ENCODE measurements around the gene PPARA. TPM values are rescaled to one million over a fixed set of nuclear protein-coding genes. Genes with fewer than 3 reads are reported as not detected.

Gene PPARA
- total and polyA plus RNA-seq, 12 donors, result 15.5 to 89.5 (median 79.9) TPM

GRCh38 chr22:46251266-46251665, 100.9 kb downstream of the PPARA start:
- Histone ChIP-seq H3K27me3 (no peaks in the 10 kb centered on the region), H3K9me3 (no peaks in the 10 kb centered on the region), H3K36me3 (peaks cover 0 to 12% (median 0%) of the 10 kb centered on the region in 9 donors), H3K4me1 (peaks cover 5 to 48% (median 33%) of the 10 kb centered on the region in 9 donors), H3K4me3 (peak overlapping the region in 8 of 10 donors; percentile 71 to 93 (median 84)), H3K27ac (peak overlapping the region in 7 of 10 donors; percentile 88 to 96 (median 94))
- 51 to 77% methylated on average over 7 of the region's 7 CpGs for WGBS, 2 donors
- DNase-seq (no peak), ATAC-seq (no peak)
- no peak for TF ChIP-seq CTCF (IDR thresholded peaks at IDR 0.05)
- intact Hi-C loops (cut with DNase I), result loop anchor here in 4 of 10 donors (2.0 to 10.0 kb wide), 3 partner anchors 16 to 126 kb away; partner anchors contain the start of gene GTSE1 (in 2 of the 4)

DNA sequence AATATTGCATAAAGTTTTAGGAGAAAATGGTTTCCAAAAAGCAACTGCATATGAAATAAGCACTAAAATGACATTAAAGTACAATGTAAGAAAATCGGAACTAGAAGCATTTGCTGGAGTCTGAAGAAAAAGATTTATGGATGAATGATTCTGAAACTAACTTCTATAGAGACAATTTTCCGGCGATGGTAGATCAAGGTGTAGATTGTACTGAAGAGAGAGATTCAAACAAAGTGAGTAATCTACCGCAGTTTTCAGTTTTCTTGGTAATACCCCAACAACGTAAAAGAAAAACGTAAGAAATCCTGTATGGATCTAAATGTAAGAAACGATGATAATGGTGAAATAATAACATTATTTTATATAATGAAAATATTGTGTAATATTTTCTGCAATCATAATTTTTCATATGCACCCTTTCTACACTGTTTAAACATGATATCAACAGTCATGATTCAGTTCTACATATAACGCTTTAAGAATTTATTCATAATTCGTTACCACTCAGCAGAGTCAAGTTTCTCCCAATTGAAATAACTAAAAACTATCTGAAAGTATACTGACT, 101.6 kb downstream of the PPARA start:
- 95% methylated on average over 9 of the region's 9 CpGs for WGBS, 2 donors
- no peak for ATAC-seq
- Histone ChIP-seq H3K27me3 (no peaks in the 10 kb centered on the region), H3K4me1 (peaks cover 5 to 42% (median 28%) of the 10 kb centered on the region in 9 donors), H3K4me3 (no peak overlapping the region), H3K27ac (no peak overlapping the region), H3K36me3 (peaks cover 0 to 5% (median 0%) of the 10 kb centered on the region in 9 donors), H3K9me3 (no peaks in the 10 kb centered on the region)
- intact Hi-C loops (cut with DNase I), result loop anchor here in 4 of 10 donors (2.0 to 10.0 kb wide), 3 partner anchors 15 to 127 kb away; partner anchors contain the start of gene GTSE1 (in 2 of the 4)
- no peak for DNase-seq
- TF ChIP-seq CTCF (IDR thresholded peaks at IDR 0.05), result no peak

DNA sequence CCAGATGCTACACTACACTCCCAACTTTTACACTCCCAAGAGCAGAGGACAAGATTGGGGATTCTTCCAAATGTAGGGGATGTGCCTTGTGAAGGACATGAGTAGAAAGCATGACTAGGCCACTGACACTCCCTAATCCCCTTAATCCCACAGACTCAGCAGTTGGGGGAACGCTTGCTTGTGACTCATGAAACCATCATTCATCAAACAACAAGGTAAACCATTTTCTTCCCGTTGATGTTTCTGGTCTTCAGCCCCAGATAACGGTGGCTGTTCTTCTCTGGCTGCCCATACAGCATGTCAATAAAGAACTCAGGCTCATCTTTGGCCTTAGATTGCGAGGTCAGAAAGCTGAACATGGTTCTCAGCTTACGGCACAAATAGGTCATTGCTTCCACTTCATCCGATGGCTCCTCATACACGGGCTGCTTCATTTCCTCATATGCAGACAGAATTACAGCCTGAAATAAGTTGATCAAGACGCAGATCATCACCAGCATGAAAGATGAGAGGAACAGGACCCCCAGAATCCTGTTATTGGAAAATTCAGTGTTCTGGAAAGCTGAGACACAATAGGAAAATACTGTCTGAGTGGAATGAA, 106.1 kb downstream of the PPARA start:
- no peak for TF ChIP-seq CTCF (IDR thresholded peaks at IDR 0.05)
- intact Hi-C loops (cut with DNase I), result loop anchor here in 2 of 10 donors (5.0 to 10.0 kb wide), 2 partner anchors 36 to 132 kb away; no protein-coding TSS in a partner anchor
- peaks cover 0 to 8% (median 0%) of the 10 kb centered on the region in 7 donors for H3K27me3 ChIP-seq
- no peak overlapping the region for H3K4me3 ChIP-seq
- DNase-seq (no peak), ATAC-seq (no peak)
- no peaks in the 10 kb centered on the region for H3K36me3 ChIP-seq
- H3K9me3 ChIP-seq, result no peaks in the 10 kb centered on the region
- peaks cover 0 to 22% (median 2%) of the 10 kb centered on the region in 9 donors for H3K4me1 ChIP-seq
- H3K27ac ChIP-seq, result no peak overlapping the region
- WGBS, 2 donors, result 78 to 82% methylated on average over 8 of the region's 8 CpGs

GRCh38 chr22:46259374-46259773, 109.0 kb downstream of the PPARA start:
- H3K36me3 ChIP-seq, result no peaks in the 10 kb centered on the region
- no peak for TF ChIP-seq CTCF (IDR thresholded peaks at IDR 0.05)
- H3K9me3 ChIP-seq, result no peaks in the 10 kb centered on the region
- WGBS, 2 donors, result 69 to 77% methylated on average over 12 of the region's 12 CpGs
- peaks cover 0 to 19% (median 0%) of the 10 kb centered on the region in 9 donors for H3K4me1 ChIP-seq
- no peak for DNase-seq
- peaks cover 0 to 19% (median 0%) of the 10 kb centered on the region in 7 donors for H3K27me3 ChIP-seq
- intact Hi-C loops (cut with DNase I), result loop anchor here in 2 of 10 donors (5.0 to 10.0 kb wide), 2 partner anchors 33 to 135 kb away; no protein-coding TSS in a partner anchor
- H3K27ac ChIP-seq, result no peak overlapping the region
- H3K4me3 ChIP-seq, result no peak overlapping the region
- ATAC-seq, result no peak

Data from heart right ventricle (tissue), 16 donors.